Neural cell (in vitro differentiated cells): ENCODE data around the gene SRRM2. TPM values are rescaled to one million over a fixed set of nuclear protein-coding genes. Genes with fewer than 3 reads are reported as not detected.

Source experiments
- H2AFZ ChIP-seq: fragments of 200-600, 300-800 bp; sonication (generic), shearing (Covaris generic); 2 replicates; pipeline ENCODE4 v1.6.0; 2014; ENCODE audit warnings: low read depth, mild to moderate bottlenecking, antibody characterized with exemption, low read length, moderate library complexity
- H3F3A ChIP-seq: fragments of 200-600 bp; shearing (Covaris generic); 2 replicates; pipeline ENCODE4 v1.6.1; 2016; ENCODE audit warnings: mild to moderate bottlenecking, moderate library complexity, mixed read lengths, antibody characterized with exemption, low read length; ENCODE audit not compliant: insufficient read depth, poor library complexity, severe bottlenecking
- H3K27ac ChIP-seq: fragments of 200-600, 300-800 bp; sonication (generic), shearing (Covaris generic); 2 replicates; pipeline ENCODE4 v1.5.1; 2014; ENCODE audit warnings: mild to moderate bottlenecking, low read length, moderate library complexity
- H3K27me3 ChIP-seq: fragments of 300-800, 200-600 bp; sonication (generic), shearing (Covaris generic); 2 replicates; pipeline ENCODE4 v1.6.0; 2014; ENCODE audit warnings: mild to moderate bottlenecking, low read depth, low read length, moderate library complexity; ENCODE audit not compliant: insufficient read depth
- H3K36me3 ChIP-seq: fragments of 300-800, 200-600 bp; sonication (generic), shearing (Covaris generic); 2 replicates; pipeline ENCODE4 v1.5.1; 2014; ENCODE audit warnings: mild to moderate bottlenecking, antibody characterized with exemption, low read length, moderate library complexity; ENCODE audit not compliant: insufficient read depth
- H3K4me2 ChIP-seq: fragments of 300-800, 200-600 bp; sonication (generic), shearing (Covaris generic); 2 replicates; pipeline ENCODE4 v1.6.0; 2014; ENCODE audit warnings: mild to moderate bottlenecking, low read length
- H3K4me3 ChIP-seq: fragments of 300-800, 200-600 bp; sonication (generic), shearing (Covaris generic); 2 replicates; pipeline ENCODE4 v1.5.1; 2014; ENCODE audit warnings: mild to moderate bottlenecking, low read length, moderate library complexity
- H3K79me2 ChIP-seq: fragments of 200-600 bp; shearing (Covaris generic); replicated peaks from 2 replicates; pipeline ENCODE4 v1.6.0; 2014; ENCODE audit warnings: mild to moderate bottlenecking, low read length, moderate library complexity; ENCODE audit not compliant: insufficient read depth
- H3K9ac ChIP-seq: fragments of 300-800, 200-600 bp; sonication (generic), shearing (Covaris generic); 2 replicates; pipeline ENCODE4 v1.6.1; 2016; ENCODE audit warnings: mild to moderate bottlenecking, low read length, mixed read lengths
- H3K9me2 ChIP-seq: fragments of 200-600 bp; shearing (Covaris generic); 2 replicates; pipeline ENCODE4 v1.6.1; 2016; ENCODE audit warnings: mild to moderate bottlenecking, low read length, mixed read lengths; ENCODE audit not compliant: insufficient read depth
- H3K9me3 ChIP-seq: fragments of 200-600, 300-800 bp; sonication (generic), shearing (Covaris generic); 2 replicates; pipeline ENCODE4 v1.6.1; 2016; ENCODE audit warnings: mild to moderate bottlenecking, mixed run types, low read length, moderate library complexity, mixed read lengths
- H4K20me1 ChIP-seq: fragments of 200-600 bp; shearing (Covaris generic); 2 replicates; pipeline ENCODE4 v1.6.1; 2016; ENCODE audit warnings: mild to moderate bottlenecking, mixed run types; ENCODE audit not compliant: insufficient read depth
- CTCF ChIP-seq: fragments of 450-650 bp; IDR thresholded peaks from 2 replicates; pipeline ENCODE4 v1.5.1; 2014; ENCODE audit warnings: antibody characterized with exemption, mild to moderate bottlenecking, moderate library complexity; ENCODE audit not compliant: poor library complexity, severe bottlenecking
- EP300 ChIP-seq: fragments of 450-650 bp; conservative IDR thresholded peaks from 2 replicates; pipeline ENCODE4 v1.6.1; 2014; ENCODE audit warnings: antibody characterized with exemption, mild to moderate bottlenecking, moderate library complexity; ENCODE audit not compliant: poor library complexity, severe bottlenecking
- EZH2 ChIP-seq: fragments of 200-600, 300-800 bp; shearing (Covaris generic), sonication (generic); IDR thresholded peaks from 2 replicates; pipeline ENCODE4 v1.6.1; 2014; ENCODE audit warnings: antibody characterized with exemption, low read length, borderline replicate concordance, mild to moderate bottlenecking; ENCODE audit not compliant: insufficient read depth, poor library complexity, severe bottlenecking
- MXI1 ChIP-seq: fragments of 450-650 bp; conservative IDR thresholded peaks from 2 replicates; pipeline ENCODE4 v1.6.1; 2014; ENCODE audit warnings: antibody characterized with exemption, mild to moderate bottlenecking; ENCODE audit not compliant: poor library complexity, severe bottlenecking
- POLR2AphosphoS5 ChIP-seq: IDR thresholded peaks from 2 replicates; pipeline ENCODE4 v1.6.1; 2012
- RAD21 ChIP-seq: fragments of 450-650 bp; conservative IDR thresholded peaks from 2 replicates; pipeline ENCODE4 v1.6.1; 2014; ENCODE audit warnings: antibody characterized with exemption, mild to moderate bottlenecking, moderate library complexity
- SMC3 ChIP-seq: fragments of 450-650 bp; conservative IDR thresholded peaks from 2 replicates; pipeline ENCODE4 v1.6.1; 2014; ENCODE audit warnings: antibody characterized with exemption, mild to moderate bottlenecking, moderate library complexity; ENCODE audit not compliant: poor library complexity
- TAF1 ChIP-seq: IDR thresholded peaks from 2 replicates; pipeline ENCODE4 v1.6.1; 2012; ENCODE audit warnings: low read depth
- polyA plus RNA-seq: library from polyadenylated mRNA; depleted of rRNA; stranded (reverse); fragments of >200 nt; gene quantifications from 2 replicates; pipeline ENCODE4 v1.2.3, GENCODE V29; 2014
- TF ChIP-seq, protein P1 (sequence below): IDR thresholded peaks from 2 replicates; pipeline ENCODE4 v1.6.1; 2012; ENCODE audit warnings: borderline replicate concordance

The SRRM2 gene
- polyA plus RNA-seq, 1 donor from 2014 or later: 40.0 TPM

DNA sequence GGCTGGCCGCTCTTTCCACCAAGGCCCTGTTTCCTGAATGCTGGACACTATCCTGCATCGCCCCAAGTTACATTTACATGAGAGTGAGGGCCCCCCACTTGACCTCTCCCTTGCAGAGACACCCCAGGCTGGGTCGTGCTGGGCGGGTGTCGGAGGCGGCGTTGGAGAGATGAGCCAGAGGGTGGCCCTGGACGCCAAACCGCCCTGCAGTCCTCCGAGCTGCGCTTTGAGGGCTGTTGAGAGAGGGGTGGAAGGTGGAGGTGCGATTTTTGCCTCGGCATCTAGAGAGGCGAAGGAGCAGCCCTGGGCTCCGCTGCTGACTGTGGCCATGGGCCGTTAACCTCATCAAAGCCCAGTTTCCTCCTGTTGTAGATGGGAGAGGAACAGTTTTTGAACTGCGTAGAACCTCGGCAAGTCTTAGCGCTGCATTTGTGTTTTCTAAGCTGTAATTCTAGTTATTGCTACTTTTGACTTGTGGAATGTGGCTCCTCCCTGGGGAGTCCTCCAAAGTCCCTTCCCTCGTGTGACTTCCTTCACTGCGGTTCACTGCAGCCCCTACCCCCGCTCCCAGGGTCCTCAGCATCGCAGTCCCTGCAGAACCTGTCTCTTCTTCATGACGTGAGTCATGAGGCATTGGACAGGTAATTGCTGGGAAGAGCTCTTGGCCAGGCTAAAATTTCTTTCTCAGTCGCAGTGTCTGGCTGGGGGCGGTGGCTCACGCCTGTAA lies 25.6 kb downstream of the SRRM2 start:
- peaks cover under 1% of the 10 kb centered on the region for H3K36me3 ChIP-seq
- H4K20me1 ChIP-seq: no peaks in the 10 kb centered on the region
- peak overlapping the region; percentile 89 for H3K4me2 ChIP-seq
- peak overlapping the region; percentile 99 for H3K27ac ChIP-seq
- no peaks in the 10 kb centered on the region for H3K9me2 ChIP-seq
- H3K27me3 ChIP-seq: no peaks in the 10 kb centered on the region
- H2AFZ ChIP-seq: peak overlapping the region; percentile 76
- peak overlapping the region; percentile 99 for H3K9ac ChIP-seq
- TF ChIP-seq EZH2: no peak
- TF ChIP-seq, protein P1, sequence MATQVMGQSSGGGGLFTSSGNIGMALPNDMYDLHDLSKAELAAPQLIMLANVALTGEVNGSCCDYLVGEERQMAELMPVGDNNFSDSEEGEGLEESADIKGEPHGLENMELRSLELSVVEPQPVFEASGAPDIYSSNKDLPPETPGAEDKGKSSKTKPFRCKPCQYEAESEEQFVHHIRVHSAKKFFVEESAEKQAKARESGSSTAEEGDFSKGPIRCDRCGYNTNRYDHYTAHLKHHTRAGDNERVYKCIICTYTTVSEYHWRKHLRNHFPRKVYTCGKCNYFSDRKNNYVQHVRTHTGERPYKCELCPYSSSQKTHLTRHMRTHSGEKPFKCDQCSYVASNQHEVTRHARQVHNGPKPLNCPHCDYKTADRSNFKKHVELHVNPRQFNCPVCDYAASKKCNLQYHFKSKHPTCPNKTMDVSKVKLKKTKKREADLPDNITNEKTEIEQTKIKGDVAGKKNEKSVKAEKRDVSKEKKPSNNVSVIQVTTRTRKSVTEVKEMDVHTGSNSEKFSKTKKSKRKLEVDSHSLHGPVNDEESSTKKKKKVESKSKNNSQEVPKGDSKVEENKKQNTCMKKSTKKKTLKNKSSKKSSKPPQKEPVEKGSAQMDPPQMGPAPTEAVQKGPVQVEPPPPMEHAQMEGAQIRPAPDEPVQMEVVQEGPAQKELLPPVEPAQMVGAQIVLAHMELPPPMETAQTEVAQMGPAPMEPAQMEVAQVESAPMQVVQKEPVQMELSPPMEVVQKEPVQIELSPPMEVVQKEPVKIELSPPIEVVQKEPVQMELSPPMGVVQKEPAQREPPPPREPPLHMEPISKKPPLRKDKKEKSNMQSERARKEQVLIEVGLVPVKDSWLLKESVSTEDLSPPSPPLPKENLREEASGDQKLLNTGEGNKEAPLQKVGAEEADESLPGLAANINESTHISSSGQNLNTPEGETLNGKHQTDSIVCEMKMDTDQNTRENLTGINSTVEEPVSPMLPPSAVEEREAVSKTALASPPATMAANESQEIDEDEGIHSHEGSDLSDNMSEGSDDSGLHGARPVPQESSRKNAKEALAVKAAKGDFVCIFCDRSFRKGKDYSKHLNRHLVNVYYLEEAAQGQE: no peak
- TF ChIP-seq TAF1: no peak
- H3K79me2 ChIP-seq: peaks cover 39% of the 10 kb centered on the region
- peak overlapping the region; percentile 97 for H3K4me3 ChIP-seq
- no peaks in the 10 kb centered on the region for H3F3A ChIP-seq
- no peaks in the 10 kb centered on the region for H3K9me3 ChIP-seq

DNA sequence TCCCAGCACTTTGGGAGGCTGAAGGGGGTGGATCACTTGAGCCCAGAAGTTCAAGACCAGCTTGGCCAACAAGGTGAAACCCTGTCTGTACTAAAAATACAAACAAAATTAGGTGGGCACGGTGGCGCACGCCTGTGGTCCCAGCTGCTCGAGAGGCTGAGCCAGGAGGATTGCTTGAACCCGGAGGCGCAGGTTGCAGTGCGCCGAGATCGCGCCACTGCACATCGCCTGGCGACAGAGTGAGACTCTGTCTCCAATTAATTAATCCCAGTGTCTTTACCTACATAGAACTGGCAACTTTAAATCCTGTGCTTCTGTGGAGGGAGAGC lies 26.2 kb downstream of the SRRM2 start:
- Histone ChIP-seq H3K27me3 (no peaks in the 10 kb centered on the region), H3K9me3 (no peaks in the 10 kb centered on the region), H2AFZ (no peak overlapping the region), H3K36me3 (no peaks in the 10 kb centered on the region), H3K9me2 (no peaks in the 10 kb centered on the region), H3K4me2 (peak overlapping the region; percentile 89), H3K9ac (peak overlapping the region; percentile 99), H3F3A (no peaks in the 10 kb centered on the region), H4K20me1 (no peaks in the 10 kb centered on the region), H3K4me3 (peak overlapping the region; percentile 97), H3K27ac (peak overlapping the region; percentile 99), H3K79me2 (peaks cover 39% of the 10 kb centered on the region)
- TF ChIP-seq CTCF: no peak
- TF ChIP-seq EZH2: no peak
- TF ChIP-seq SMC3: no peak
- no peak for TF ChIP-seq RAD21
- TF ChIP-seq MXI1: no peak
- TF ChIP-seq EP300: no peak
- TF ChIP-seq, protein P1: no peak
- no peak for TF ChIP-seq POLR2AphosphoS5
- TF ChIP-seq TAF1: no peak
